SK-N-SH (cell line): ENCODE results near the gene MCF2L2.

Experiments used
- EP300 ChIP-seq, 2 experiments: IDR thresholded peaks; 2 replicates each; pipeline versions ENCODE4 v1.4.0 to v1.6.1; 2012; ENCODE audit warnings: borderline replicate concordance in 1 of 2, low read depth in 1 of 2, low read length in 1 of 2
- EZH2phosphoT487 ChIP-seq: fragments of 200-600 bp; sonication (generic); IDR thresholded peaks from 2 replicates; pipeline ENCODE4 v1.6.1; 2017; ENCODE audit warnings: low read depth, mixed run types, mild to moderate bottlenecking, antibody characterized with exemption, moderate library complexity, borderline replicate concordance
- FOXJ3 ChIP-seq: sonication (generic); formaldehyde crosslinking; IDR thresholded peaks from 2 replicates; pipeline ENCODE4 v1.5.1; 2020; ENCODE audit warnings: mild to moderate bottlenecking, missing genetic modification reagents
- POLR2AphosphoS5 ChIP-seq: IDR thresholded peaks from 2 replicates; pipeline ENCODE4 v1.6.1; 2012; ENCODE audit warnings: low read depth, low read length
- RCOR1 ChIP-seq: fragments of 150-350 bp; IDR thresholded peaks from 2 replicates; pipeline ENCODE4 v1.6.1; 2017; ENCODE audit warnings: antibody characterized with exemption, low read length
- RFX5 ChIP-seq: IDR thresholded peaks from 2 replicates; pipeline ENCODE4 v1.6.1; 2012; ENCODE audit warnings: mild to moderate bottlenecking, improper control_type of control experiment, low read length
- YY1 ChIP-seq: IDR thresholded peaks from 2 replicates; pipeline ENCODE4 v1.4.0; 2012; ENCODE audit warnings: low read depth, mild to moderate bottlenecking
- TF ChIP-seq, protein P1 (sequence below): fragments of 200-600 bp; sonication (generic); IDR thresholded peaks from 2 replicates; pipeline ENCODE4 v1.6.1; 2017; ENCODE audit warnings: antibody characterized with exemption, mild to moderate bottlenecking, moderate library complexity
- TF ChIP-seq, protein P2 (sequence below): IDR thresholded peaks from 2 replicates; pipeline ENCODE4 v1.4.0; 2012; ENCODE audit warnings: low read depth, borderline replicate concordance
- TF ChIP-seq, protein P3 (sequence below): IDR thresholded peaks from 2 replicates; pipeline ENCODE4 v1.6.1; 2012; ENCODE audit warnings: mild to moderate bottlenecking, low read depth, low read length, moderate library complexity
- TF ChIP-seq, protein P4 (sequence below): IDR thresholded peaks from 2 replicates; pipeline ENCODE4 v1.4.0; 2012; ENCODE audit warnings: low read depth, borderline replicate concordance

DNA sequence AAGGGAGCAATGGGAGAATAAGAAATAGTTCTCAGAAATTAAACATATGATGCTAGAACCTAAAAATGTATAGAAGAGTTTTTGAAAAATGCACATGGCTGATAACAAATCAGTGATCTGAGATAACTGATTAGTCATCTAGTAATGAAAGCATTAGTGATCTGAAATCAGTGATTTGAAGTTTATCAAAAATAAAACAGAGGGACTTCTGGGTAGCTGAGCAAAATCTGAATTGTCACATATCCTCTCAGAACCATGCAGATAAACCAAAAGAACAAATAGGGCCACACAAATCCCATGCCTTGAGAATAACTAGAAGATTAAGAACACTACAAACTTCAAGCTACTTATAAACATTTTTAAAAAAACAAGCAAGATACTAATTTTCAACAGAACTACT, 71.5 kb downstream of the MCF2L2 start:
- TF ChIP-seq, protein P1, sequence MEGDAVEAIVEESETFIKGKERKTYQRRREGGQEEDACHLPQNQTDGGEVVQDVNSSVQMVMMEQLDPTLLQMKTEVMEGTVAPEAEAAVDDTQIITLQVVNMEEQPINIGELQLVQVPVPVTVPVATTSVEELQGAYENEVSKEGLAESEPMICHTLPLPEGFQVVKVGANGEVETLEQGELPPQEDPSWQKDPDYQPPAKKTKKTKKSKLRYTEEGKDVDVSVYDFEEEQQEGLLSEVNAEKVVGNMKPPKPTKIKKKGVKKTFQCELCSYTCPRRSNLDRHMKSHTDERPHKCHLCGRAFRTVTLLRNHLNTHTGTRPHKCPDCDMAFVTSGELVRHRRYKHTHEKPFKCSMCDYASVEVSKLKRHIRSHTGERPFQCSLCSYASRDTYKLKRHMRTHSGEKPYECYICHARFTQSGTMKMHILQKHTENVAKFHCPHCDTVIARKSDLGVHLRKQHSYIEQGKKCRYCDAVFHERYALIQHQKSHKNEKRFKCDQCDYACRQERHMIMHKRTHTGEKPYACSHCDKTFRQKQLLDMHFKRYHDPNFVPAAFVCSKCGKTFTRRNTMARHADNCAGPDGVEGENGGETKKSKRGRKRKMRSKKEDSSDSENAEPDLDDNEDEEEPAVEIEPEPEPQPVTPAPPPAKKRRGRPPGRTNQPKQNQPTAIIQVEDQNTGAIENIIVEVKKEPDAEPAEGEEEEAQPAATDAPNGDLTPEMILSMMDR = no peak
- TF ChIP-seq RCOR1 (no peak), RFX5 (no peak), POLR2AphosphoS5 (no peak), EZH2phosphoT487 (no peak), YY1 (no peak), FOXJ3 (CRISPR knock-in tag) (no peak), EP300 (IDR thresholded peaks at IDR 0.05; ENCODE audit: borderline replicate concordance in 1 of 2, low read depth in 1 of 2, low read length in 1 of 2) (no peak)
- TF ChIP-seq, protein P2, sequence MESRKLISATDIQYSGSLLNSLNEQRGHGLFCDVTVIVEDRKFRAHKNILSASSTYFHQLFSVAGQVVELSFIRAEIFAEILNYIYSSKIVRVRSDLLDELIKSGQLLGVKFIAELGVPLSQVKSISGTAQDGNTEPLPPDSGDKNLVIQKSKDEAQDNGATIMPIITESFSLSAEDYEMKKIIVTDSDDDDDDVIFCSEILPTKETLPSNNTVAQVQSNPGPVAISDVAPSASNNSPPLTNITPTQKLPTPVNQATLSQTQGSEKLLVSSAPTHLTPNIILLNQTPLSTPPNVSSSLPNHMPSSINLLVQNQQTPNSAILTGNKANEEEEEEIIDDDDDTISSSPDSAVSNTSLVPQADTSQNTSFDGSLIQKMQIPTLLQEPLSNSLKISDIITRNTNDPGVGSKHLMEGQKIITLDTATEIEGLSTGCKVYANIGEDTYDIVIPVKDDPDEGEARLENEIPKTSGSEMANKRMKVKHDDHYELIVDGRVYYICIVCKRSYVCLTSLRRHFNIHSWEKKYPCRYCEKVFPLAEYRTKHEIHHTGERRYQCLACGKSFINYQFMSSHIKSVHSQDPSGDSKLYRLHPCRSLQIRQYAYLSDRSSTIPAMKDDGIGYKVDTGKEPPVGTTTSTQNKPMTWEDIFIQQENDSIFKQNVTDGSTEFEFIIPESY = no peak
- TF ChIP-seq, protein P3, sequence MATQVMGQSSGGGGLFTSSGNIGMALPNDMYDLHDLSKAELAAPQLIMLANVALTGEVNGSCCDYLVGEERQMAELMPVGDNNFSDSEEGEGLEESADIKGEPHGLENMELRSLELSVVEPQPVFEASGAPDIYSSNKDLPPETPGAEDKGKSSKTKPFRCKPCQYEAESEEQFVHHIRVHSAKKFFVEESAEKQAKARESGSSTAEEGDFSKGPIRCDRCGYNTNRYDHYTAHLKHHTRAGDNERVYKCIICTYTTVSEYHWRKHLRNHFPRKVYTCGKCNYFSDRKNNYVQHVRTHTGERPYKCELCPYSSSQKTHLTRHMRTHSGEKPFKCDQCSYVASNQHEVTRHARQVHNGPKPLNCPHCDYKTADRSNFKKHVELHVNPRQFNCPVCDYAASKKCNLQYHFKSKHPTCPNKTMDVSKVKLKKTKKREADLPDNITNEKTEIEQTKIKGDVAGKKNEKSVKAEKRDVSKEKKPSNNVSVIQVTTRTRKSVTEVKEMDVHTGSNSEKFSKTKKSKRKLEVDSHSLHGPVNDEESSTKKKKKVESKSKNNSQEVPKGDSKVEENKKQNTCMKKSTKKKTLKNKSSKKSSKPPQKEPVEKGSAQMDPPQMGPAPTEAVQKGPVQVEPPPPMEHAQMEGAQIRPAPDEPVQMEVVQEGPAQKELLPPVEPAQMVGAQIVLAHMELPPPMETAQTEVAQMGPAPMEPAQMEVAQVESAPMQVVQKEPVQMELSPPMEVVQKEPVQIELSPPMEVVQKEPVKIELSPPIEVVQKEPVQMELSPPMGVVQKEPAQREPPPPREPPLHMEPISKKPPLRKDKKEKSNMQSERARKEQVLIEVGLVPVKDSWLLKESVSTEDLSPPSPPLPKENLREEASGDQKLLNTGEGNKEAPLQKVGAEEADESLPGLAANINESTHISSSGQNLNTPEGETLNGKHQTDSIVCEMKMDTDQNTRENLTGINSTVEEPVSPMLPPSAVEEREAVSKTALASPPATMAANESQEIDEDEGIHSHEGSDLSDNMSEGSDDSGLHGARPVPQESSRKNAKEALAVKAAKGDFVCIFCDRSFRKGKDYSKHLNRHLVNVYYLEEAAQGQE = no peak
- TF ChIP-seq, protein P4, sequence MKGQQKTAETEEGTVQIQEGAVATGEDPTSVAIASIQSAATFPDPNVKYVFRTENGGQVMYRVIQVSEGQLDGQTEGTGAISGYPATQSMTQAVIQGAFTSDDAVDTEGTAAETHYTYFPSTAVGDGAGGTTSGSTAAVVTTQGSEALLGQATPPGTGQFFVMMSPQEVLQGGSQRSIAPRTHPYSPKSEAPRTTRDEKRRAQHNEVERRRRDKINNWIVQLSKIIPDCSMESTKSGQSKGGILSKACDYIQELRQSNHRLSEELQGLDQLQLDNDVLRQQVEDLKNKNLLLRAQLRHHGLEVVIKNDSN = no peak
